NCI-H2107 treated with DMSO at 0.1 percent for 48 hours (cell line): ENCODE data around the gene APLN.

Experiments
- DNase-seq: peaks from one replicate; lab custom pipeline; 2025; ENCODE audit not compliant: unreplicated experiment; lab: John Stamatoyannopoulos, UW

APLN gene

DNA sequence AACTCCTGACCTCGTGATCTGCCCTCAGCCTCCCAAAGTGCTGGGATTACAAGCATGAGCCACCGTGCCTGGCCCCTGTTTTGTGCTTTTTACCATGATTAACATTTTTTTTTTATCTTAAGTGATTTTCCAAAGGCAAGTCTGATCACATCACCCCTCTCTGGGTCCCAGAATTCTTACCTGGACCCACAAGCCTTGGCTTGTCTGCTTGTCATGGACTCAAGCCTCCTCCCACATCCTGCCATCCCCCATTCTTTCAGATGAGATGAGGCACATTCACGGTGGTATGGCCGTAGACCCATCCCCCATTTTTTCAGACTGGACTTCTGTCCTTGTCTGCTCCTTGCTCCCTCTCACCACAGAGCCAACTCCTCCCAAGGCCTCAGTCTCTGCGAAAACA, 55.3 kb downstream of the APLN start:
- DNase-seq, result no peak

DNA sequence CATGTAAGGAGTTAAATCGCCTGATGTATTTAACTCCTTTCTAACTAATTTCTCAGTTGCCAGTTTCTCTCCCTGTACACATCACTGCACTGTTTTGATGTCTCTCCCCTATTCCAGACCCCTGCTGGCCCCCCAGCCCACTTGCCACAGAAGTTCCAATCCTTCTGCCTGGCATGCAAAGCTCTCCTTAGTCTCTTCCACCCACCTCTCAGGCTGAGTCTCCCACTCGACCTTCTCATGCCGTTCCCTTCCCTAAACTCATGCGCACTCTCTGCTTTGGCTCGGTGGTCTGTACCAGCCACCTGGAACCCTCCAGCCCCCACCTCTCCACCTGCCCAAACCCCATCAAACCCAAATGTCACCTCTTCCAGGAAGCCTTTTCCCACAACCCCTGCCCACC, 56.9 kb downstream of the APLN start:
- DNase-seq, result no peak

DNA sequence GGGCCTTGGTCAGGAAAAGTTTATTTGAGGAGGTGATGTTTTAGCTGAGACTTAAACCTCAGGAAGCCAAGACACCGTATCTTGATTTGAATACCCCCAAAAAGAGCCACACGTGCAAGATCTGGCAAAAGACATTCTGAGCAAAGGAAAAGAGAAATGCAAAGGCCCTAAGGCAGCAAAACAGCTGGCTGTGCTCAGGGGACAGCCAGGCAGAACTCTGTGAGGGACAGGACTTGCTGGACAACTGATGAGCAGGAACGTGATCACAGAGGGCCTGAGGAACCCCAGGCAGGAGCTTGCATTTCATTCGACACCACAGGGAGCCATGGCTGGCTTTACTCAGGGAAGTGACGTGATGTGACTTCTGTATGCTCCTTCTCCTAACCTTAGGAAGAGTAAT, 58.7 kb downstream of the APLN start:
- no peak for DNase-seq
